Activated CD8-positive, alpha-beta T cell treated with anti-CD3 and anti-CD28 coated beads for 36 hours (primary cell): Measurements from ENCODE around the gene SLC7A6OS. TPM values are rescaled to one million over a fixed set of nuclear protein-coding genes. Genes with fewer than 3 reads are reported as not detected.
A peak's percentile ranks its signal among the peaks of the same experiment; 100 is the strongest.

Experiments
- ATAC-seq: fragments of 200-7000 bp; cut with Tn5 transposase; one replicate; pipeline ENCODE4 v1.10.0; 2021; ENCODE audit warnings: mild to moderate bottlenecking, moderate library complexity
- CTCF ChIA-PET: fragments of 350-600 bp; sonication (Branson Sonifier 250); formaldehyde crosslinking; loops from one replicate; lab custom pipeline; 2021; ENCODE audit warnings: antibody characterized with exemption; lab: Charles Lee
- POLR2A ChIA-PET: fragments of 350-600 bp; sonication (Branson Sonifier 250); formaldehyde crosslinking; loops from one replicate; lab custom pipeline; 2021; ENCODE audit warnings: antibody characterized with exemption; lab: Charles Lee
- DNase-seq: peaks from one replicate; pipeline ENCODE4 v3.0.0-alpha.2; 2020
- H3K27ac Mint-ChIP-seq: one replicate; pipeline ENCODE4 v1.8.0; 2021; ENCODE audit warnings: mild to moderate bottlenecking, mixed read lengths
- H3K27me3 Mint-ChIP-seq: one replicate; pipeline ENCODE4 v1.8.0; 2021; ENCODE audit warnings: mixed read lengths
- H3K36me3 Mint-ChIP-seq: one replicate; pipeline ENCODE4 v1.8.0; 2021; ENCODE audit warnings: low read depth, mixed read lengths
- H3K4me1 Mint-ChIP-seq: one replicate; pipeline ENCODE4 v1.8.0; 2021; ENCODE audit warnings: low read depth, mixed read lengths
- H3K4me3 Mint-ChIP-seq: one replicate; pipeline ENCODE4 v1.8.0; 2021; ENCODE audit warnings: mild to moderate bottlenecking, moderate library complexity, mixed read lengths
- H3K9me3 Mint-ChIP-seq: one replicate; pipeline ENCODE4 v1.8.0; 2021; ENCODE audit warnings: mixed read lengths
- intact Hi-C: fragments of 100-400 bp; cut with micrococcal nuclease; formaldehyde crosslinking; loops from one replicate; pipeline ENCODE4 v1.10.0; 2022
- total RNA-seq, 2 experiments: library from RNA; stranded (reverse); gene quantifications; one replicate each; pipeline ENCODE4 v1.2.3, GENCODE V29; 2021
- TF ChIP-seq, protein P1 (sequence below): fragments of 200-600 bp; IDR thresholded peaks from one replicate; pipeline ENCODE4 v1.8.0; 2022; ENCODE audit warnings: antibody characterized with exemption, mild to moderate bottlenecking

Gene SLC7A6OS
- total RNA-seq, 2 experiments from 2014 or later, result 20.2 to 23.1 TPM

DNA sequence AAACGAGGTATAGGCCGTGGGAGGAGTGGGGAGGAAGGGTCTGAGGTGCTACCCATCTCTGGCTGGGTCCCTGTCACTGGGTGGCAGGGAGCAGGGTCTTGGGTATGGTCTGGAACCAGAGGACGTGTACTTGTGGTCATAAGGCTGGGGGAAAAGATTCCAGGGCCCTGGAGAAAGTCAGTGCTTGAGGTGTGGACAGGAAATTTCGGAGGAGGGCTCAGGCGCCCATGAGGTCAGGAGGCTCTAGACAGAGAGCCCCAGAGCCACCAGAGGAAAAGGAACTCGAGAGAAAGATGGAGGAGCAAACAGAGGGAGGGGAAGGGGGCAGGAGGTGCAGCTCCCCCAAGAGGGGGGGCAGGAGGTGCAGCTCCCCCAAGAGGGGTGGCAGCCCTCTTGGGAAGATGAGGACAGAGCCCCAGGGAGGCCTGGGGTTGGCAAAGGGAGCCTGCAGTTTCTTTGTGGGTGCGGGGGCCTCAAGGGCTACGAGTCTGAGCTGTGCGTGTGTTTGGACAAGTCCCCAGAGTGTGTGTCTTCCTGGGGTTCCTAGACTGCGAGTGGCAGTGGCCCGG lies 47.1 kb downstream of the SLC7A6OS start:
- POLR2A ChIA-PET, result interaction anchor here (0.8 to 4.8 kb wide), 22 partner anchors 11 to 178 kb away, joined by 3 to 56 read pairs (median 6); partner anchors contain the start of genes NFATC3, PLA2G15, PRMT7 and SLC7A6OS
- TF ChIP-seq, protein P1, sequence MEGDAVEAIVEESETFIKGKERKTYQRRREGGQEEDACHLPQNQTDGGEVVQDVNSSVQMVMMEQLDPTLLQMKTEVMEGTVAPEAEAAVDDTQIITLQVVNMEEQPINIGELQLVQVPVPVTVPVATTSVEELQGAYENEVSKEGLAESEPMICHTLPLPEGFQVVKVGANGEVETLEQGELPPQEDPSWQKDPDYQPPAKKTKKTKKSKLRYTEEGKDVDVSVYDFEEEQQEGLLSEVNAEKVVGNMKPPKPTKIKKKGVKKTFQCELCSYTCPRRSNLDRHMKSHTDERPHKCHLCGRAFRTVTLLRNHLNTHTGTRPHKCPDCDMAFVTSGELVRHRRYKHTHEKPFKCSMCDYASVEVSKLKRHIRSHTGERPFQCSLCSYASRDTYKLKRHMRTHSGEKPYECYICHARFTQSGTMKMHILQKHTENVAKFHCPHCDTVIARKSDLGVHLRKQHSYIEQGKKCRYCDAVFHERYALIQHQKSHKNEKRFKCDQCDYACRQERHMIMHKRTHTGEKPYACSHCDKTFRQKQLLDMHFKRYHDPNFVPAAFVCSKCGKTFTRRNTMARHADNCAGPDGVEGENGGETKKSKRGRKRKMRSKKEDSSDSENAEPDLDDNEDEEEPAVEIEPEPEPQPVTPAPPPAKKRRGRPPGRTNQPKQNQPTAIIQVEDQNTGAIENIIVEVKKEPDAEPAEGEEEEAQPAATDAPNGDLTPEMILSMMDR, result no peak
- ATAC-seq, result no peak
- intact Hi-C loops, result no loop called here
- H3K9me3 Mint-ChIP-seq, result no peaks in the 10 kb centered on the region
- DNase-seq, result no peak
- H3K36me3 Mint-ChIP-seq, result peaks cover 19% of the 10 kb centered on the region
- CTCF ChIA-PET, result interaction anchor here (0.6 to 9.0 kb wide), 32 partner anchors 9 to 257 kb away, joined by 3 to 444 read pairs (median 6); partner anchors contain the start of genes PLA2G15, PRMT7 and SLC7A6OS
- H3K27ac Mint-ChIP-seq, result peak overlapping the region; percentile 97
- peak overlapping the region; percentile 90 for H3K4me3 Mint-ChIP-seq
- H3K4me1 Mint-ChIP-seq, result peaks cover 36% of the 10 kb centered on the region
- H3K27me3 Mint-ChIP-seq, result no peaks in the 10 kb centered on the region

DNA sequence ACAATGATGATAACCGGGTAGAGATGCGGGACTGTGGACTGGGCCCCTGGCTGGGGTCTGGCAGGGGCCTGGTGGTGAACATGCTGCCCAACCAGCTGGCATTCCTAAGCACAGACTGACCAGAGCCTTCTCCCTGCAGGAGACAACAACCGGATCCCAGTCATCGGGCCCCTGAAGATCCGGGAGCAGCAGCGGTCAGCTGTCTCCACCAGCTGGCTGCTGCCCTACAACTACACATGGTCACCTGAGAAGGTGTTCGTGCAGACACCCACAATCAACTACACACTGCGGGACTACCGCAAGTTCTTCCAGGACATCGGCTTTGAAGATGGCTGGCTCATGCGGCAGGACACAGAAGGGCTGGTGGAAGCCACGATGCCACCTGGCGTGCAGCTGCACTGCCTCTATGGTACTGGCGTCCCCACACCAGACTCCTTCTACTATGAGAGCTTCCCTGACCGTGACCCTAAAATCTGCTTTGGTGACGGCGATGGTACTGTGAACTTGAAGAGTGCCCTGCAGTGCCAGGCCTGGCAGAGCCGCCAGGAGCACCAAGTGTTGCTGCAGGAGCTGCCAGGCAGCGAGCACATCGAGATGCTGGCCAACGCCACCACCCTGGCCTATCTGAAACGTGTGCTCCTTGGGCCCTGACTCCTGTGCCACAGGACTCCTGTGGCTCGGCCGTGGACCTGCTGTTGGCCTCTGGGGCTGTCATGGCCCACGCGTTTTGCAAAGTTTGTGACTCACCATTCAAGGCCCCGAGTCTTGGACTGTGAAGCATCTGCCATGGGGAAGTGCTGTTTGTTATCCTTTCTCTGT lies 51.5 kb downstream of the SLC7A6OS start:
- POLR2A ChIA-PET, result interaction anchor here (0.6 to 3.8 kb wide), 4 partner anchors 14 to 149 kb away, joined by 3 to 22 read pairs (median 7); partner anchors contain the start of genes PLA2G15, PRMT7 and SLC7A6OS
- H3K9me3 Mint-ChIP-seq, result no peaks in the 10 kb centered on the region
- CTCF ChIA-PET, result interaction anchor here (1.4 to 9.0 kb wide), 5 partner anchors 14 to 64 kb away, joined by 3 to 444 read pairs (median 97); partner anchors contain the start of gene PLA2G15
- H3K27ac Mint-ChIP-seq, result no peak overlapping the region
- H3K4me1 Mint-ChIP-seq, result peaks cover 21% of the 10 kb centered on the region
- ATAC-seq (no peak), DNase-seq (no peak)
- intact Hi-C loops, result no loop called here
- peaks cover 2% of the 10 kb centered on the region for H3K36me3 Mint-ChIP-seq
- H3K27me3 Mint-ChIP-seq, result no peaks in the 10 kb centered on the region
- H3K4me3 Mint-ChIP-seq, result no peak overlapping the region
- TF ChIP-seq, protein P1, result no peak

DNA sequence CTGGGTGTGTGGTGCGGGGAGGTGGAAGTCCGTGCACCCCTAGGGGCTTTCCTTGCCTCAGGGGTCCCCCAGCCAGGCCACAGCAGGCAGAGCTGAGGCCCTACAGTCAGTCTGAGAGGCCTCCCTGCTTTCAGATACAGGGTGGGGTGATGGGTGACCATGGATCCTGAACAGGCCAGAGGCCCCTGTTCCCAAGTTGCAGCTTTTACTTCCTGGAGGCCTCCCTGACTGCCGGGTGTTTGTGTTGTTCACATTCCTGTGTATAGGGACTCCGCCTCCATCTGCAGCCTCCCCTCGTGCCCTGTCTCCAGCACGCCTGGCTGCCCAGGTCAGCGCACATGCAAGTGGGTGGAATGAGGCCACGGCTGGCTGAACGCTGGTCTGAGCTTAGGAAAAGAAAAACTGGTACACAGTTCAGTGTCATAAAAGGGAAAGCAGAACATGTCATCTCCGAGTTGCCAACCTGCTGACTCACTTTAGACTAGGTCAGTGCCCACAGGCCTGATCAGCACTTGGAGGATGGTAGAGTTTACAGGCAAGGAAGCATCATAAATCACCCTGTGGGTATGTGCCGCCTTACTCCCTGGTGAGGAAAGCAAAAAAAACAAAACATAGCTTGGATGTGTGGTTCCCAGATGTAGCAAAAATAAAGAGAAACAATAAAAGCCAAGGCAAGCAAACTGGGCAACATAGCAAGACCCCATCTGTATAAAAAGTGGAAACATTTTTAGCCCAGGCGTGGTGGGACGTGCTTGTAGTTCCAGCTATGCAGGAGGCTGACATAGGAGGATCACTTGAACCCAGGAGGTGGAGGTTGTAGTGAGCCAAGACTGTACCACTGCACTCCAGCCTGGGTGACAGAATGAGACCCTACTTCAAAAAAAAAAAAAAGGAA lies 52.6 kb downstream of the SLC7A6OS start:
- Mint-ChIP-seq H3K27ac (no peak overlapping the region), H3K9me3 (no peaks in the 10 kb centered on the region), H3K4me3 (no peak overlapping the region), H3K27me3 (no peaks in the 10 kb centered on the region), H3K36me3 (peaks cover 4% of the 10 kb centered on the region), H3K4me1 (peaks cover 13% of the 10 kb centered on the region)
- ATAC-seq (no peak), DNase-seq (no peak)
- TF ChIP-seq, protein P1, result no peak
- POLR2A ChIA-PET, result interaction anchor here (0.6 to 3.8 kb wide), 4 partner anchors 13 to 148 kb away, joined by 3 to 22 read pairs (median 7); partner anchors contain the start of genes PLA2G15, PRMT7 and SLC7A6OS
- intact Hi-C loops, result no loop called here
- CTCF ChIA-PET, result interaction anchor here (0.6 to 9.0 kb wide), 4 partner anchors 13 to 372 kb away, joined by 3 to 444 read pairs (median 4); partner anchors contain the start of gene PLA2G15

DNA sequence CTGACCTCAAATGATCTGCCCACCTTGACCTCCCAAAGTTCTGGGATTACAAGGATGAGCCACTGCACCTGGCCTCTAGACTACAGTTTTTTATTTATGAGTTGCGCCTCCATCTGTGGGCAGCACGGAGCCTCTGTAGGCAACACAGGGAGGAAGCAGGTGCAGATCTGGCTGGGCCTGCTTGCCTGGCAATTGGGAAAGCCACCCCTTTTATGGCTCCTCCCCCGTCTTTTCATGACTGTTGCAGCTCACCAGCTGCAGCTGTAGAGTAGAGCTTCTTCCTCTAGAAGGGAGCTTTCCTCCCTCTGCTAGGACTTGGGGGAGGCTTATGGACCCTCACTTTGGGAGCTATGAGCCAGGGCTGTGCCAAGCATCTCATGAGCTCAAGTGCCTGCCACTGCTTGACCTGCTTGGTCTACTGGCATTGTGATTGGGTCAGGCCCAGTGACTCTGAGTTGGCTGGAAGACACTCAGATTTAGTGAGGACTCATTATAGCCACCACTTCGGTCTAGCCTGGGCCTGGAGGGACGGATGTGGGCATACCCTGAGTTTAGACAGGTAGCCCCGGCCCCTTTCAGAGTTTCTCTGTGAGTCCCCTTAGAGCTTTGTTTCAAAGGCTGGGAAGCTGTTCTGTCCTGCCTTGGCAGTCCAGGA lies 53.4 kb downstream of the SLC7A6OS start:
- no peak for ATAC-seq
- H3K4me3 Mint-ChIP-seq, result no peak overlapping the region
- H3K36me3 Mint-ChIP-seq, result peaks cover 4% of the 10 kb centered on the region
- no peaks in the 10 kb centered on the region for H3K9me3 Mint-ChIP-seq
- H3K27ac Mint-ChIP-seq, result no peak overlapping the region
- H3K27me3 Mint-ChIP-seq, result no peaks in the 10 kb centered on the region
- intact Hi-C loops, result no loop called here
- ChIA-PET CTCF (interaction anchor here (0.6 to 9.0 kb wide), 4 partner anchors 13 to 372 kb away, joined by 3 to 444 read pairs (median 4); partner anchors contain the start of gene PLA2G15), POLR2A (interaction anchor here (3.6 to 3.8 kb wide), 2 partner anchors 12 to 54 kb away, joined by 11 to 22 read pairs; partner anchors contain the start of genes PLA2G15, PRMT7 and SLC7A6OS)
- TF ChIP-seq, protein P1, result no peak
- peak; percentile 32 for DNase-seq
- peaks cover 11% of the 10 kb centered on the region for H3K4me1 Mint-ChIP-seq
